ENCODE measurements around the gene DYNLT4. TPM values are rescaled to one million over a fixed set of nuclear protein-coding genes. Genes with fewer than 3 reads are reported as not detected.
"Not testable (repeated sequence)": the region's sequence is repeated elsewhere in the genome, so short reads cannot be mapped to it uniquely, and the experiment has no call there.

The DYNLT4 gene
- total and polyA plus RNA-seq, 5 donors: 0.44 to 1.1 (median 0.61) TPM; not detected in 1

- WGBS: 1% methylated on average over 33 of the region's 33 CpGs
- intact Hi-C loops (cut with DNase I): loop anchor here in 1 of 4 donors (2.0 kb wide), 1 partner anchor 19 kb away; the partner anchor contains the start of gene PLK3
- Histone ChIP-seq H3K27ac (ENCODE audit: low read length) (peak overlapping the region; percentile 97), H3K4me1 (ENCODE audit: control insufficient read depth, insufficient read depth, low read length) (peaks cover 2% of the 10 kb centered on the region), H3K9me3 (ENCODE audit: control insufficient read depth, low read length) (no peaks in the 10 kb centered on the region), H3K4me3 (ENCODE audit: low read length) (peak overlapping the region; percentile 38), H3K27me3 (ENCODE audit: control insufficient read depth, insufficient read depth) (no peaks in the 10 kb centered on the region)
- ATAC-seq: peak; percentile 90 to 91
- peak; percentile 79 to 92 (median 91) for DNase-seq
Observed at GRCh38 chr1:44819608-44820327, 12.6 kb upstream of the DYNLT4 start.

GRCh38 chr1:44819196-44819607 is 12.1 kb upstream of the DYNLT4 start:
- WGBS: 1% methylated on average over 13 of the region's 13 CpGs

GRCh38 chr1:44817771-44818495 is 10.8 kb upstream of the DYNLT4 start:
- Histone ChIP-seq H3K4me3 (ENCODE audit: low read length) (no peak overlapping the region), H3K9me3 (ENCODE audit: control insufficient read depth, low read length) (no peaks in the 10 kb centered on the region), H3K27ac (ENCODE audit: low read length) (no peak overlapping the region), H3K27me3 (ENCODE audit: control insufficient read depth, insufficient read depth) (no peaks in the 10 kb centered on the region), H3K4me1 (ENCODE audit: control insufficient read depth, insufficient read depth, low read length) (peaks cover 2% of the 10 kb centered on the region)
- DNase-seq (peak in 1 of 3 donors; percentile 9), ATAC-seq (no peak)
- WGBS: 95% methylated on average over 11 of the region's 11 CpGs
- intact Hi-C loops (cut with DNase I): loop anchor here in 1 of 4 donors (2.0 kb wide), 1 partner anchor 17 kb away; the partner anchor contains the start of gene PLK3

More at GRCh38 chr1:44819196-44819607, 12.1 kb upstream of the DYNLT4 start:
- Histone ChIP-seq H3K9me3 (ENCODE audit: control insufficient read depth, low read length) (no peaks in the 10 kb centered on the region), H3K27me3 (ENCODE audit: control insufficient read depth, insufficient read depth) (no peaks in the 10 kb centered on the region), H3K4me1 (ENCODE audit: control insufficient read depth, insufficient read depth, low read length) (peaks cover 2% of the 10 kb centered on the region), H3K27ac (ENCODE audit: low read length) (peak overlapping the region; percentile 97), H3K4me3 (ENCODE audit: low read length) (peak overlapping the region; percentile 38)
- intact Hi-C loops (cut with DNase I): loop anchor here in 1 of 4 donors (2.0 kb wide), 1 partner anchor 18 kb away; the partner anchor contains the start of gene PLK3
- peak in 1 of 2 donors; percentile 3 for ATAC-seq
- DNase-seq: no peak

- intact Hi-C loops (cut with DNase I): no loop called here
- Histone ChIP-seq H3K4me3 (ENCODE audit: low read length) (no peak overlapping the region), H3K9me3 (ENCODE audit: control insufficient read depth, low read length) (no peaks in the 10 kb centered on the region), H3K27me3 (ENCODE audit: control insufficient read depth, insufficient read depth) (no peaks in the 10 kb centered on the region), H3K4me1 (ENCODE audit: control insufficient read depth, insufficient read depth, low read length) (peaks cover 2% of the 10 kb centered on the region), H3K27ac (ENCODE audit: low read length) (no peak overlapping the region)
- WGBS: 81% methylated on average over 2 of the region's 2 CpGs
- no peak for ATAC-seq
- no peak for DNase-seq
Observed at GRCh38 chr1:44817307-44817706, 10.2 kb upstream of the DYNLT4 start.

GRCh38 chr1:44815926-44816325 is 8.8 kb upstream of the DYNLT4 start:
- WGBS: 91% methylated on average over 9 of the region's 9 CpGs
- H3K27ac ChIP-seq (ENCODE audit: low read length); H3K4me3 ChIP-seq (ENCODE audit: low read length); ATAC-seq; H3K4me1 ChIP-seq (ENCODE audit: control insufficient read depth, insufficient read depth, low read length); H3K9me3 ChIP-seq (ENCODE audit: control insufficient read depth, low read length); H3K27me3 ChIP-seq (ENCODE audit: control insufficient read depth, insufficient read depth); intact Hi-C loops (cut with DNase I): not testable (repeated sequence)
- DNase-seq: peak in 1 of 3 donors; percentile 9

GRCh38 chr1:44812822-44813543 is 5.8 kb upstream of the DYNLT4 start:
- DNase-seq (peak in 2 of 3 donors; percentile 52 to 67), ATAC-seq (peak in 1 of 2 donors; percentile 1)
- H3K27ac ChIP-seq (ENCODE audit: low read length): peak overlapping the region; percentile 26
- 58% methylated on average over 48 of the region's 48 CpGs for WGBS
- H3K27me3 ChIP-seq (ENCODE audit: control insufficient read depth, insufficient read depth): no peaks in the 10 kb centered on the region
- H3K9me3 ChIP-seq (ENCODE audit: control insufficient read depth, low read length): no peaks in the 10 kb centered on the region
- H3K4me1 ChIP-seq (ENCODE audit: control insufficient read depth, insufficient read depth, low read length): peaks cover 22% of the 10 kb centered on the region
- intact Hi-C loops (cut with DNase I): no loop called here
- H3K4me3 ChIP-seq (ENCODE audit: low read length): peak overlapping the region; percentile 17

GRCh38 chr1:44811234-44811633 is 4.1 kb upstream of the DYNLT4 start:
- DNase-seq: peak in 1 of 3 donors; percentile 2
- H3K27me3 ChIP-seq (ENCODE audit: control insufficient read depth, insufficient read depth): no peaks in the 10 kb centered on the region
- intact Hi-C loops (cut with DNase I): no loop called here
- H3K4me3 ChIP-seq (ENCODE audit: low read length): no peak overlapping the region
- no peaks in the 10 kb centered on the region for H3K9me3 ChIP-seq (ENCODE audit: control insufficient read depth, low read length)
- peak overlapping the region; percentile 14 for H3K27ac ChIP-seq (ENCODE audit: low read length)
- 58% methylated on average over 8 of the region's 8 CpGs for WGBS
- peaks cover 38% of the 10 kb centered on the region for H3K4me1 ChIP-seq (ENCODE audit: control insufficient read depth, insufficient read depth, low read length)
- no peak for ATAC-seq

GRCh38 chr1:44810762-44811105 is 3.6 kb upstream of the DYNLT4 start:
- ATAC-seq; H3K9me3 ChIP-seq (ENCODE audit: control insufficient read depth, low read length); H3K4me3 ChIP-seq (ENCODE audit: low read length); H3K27ac ChIP-seq (ENCODE audit: low read length); DNase-seq; H3K27me3 ChIP-seq (ENCODE audit: control insufficient read depth, insufficient read depth); intact Hi-C loops (cut with DNase I): not testable (repeated sequence)
- WGBS: 90% methylated on average over 4 of the region's 4 CpGs
- H3K4me1 ChIP-seq (ENCODE audit: control insufficient read depth, insufficient read depth, low read length): peaks cover 38% of the 10 kb centered on the region

GRCh38 chr1:44810101-44810761 is 3.1 kb upstream of the DYNLT4 start:
- no peaks in the 10 kb centered on the region for H3K9me3 ChIP-seq (ENCODE audit: control insufficient read depth, low read length)
- H3K27ac ChIP-seq (ENCODE audit: low read length): peak overlapping the region; percentile 98
- intact Hi-C loops (cut with DNase I): no loop called here
- ATAC-seq: no peak
- H3K4me1 ChIP-seq (ENCODE audit: control insufficient read depth, insufficient read depth, low read length): peaks cover 38% of the 10 kb centered on the region
- WGBS: 45% methylated on average over 12 of the region's 12 CpGs
- no peak overlapping the region for H3K4me3 ChIP-seq (ENCODE audit: low read length)
- H3K27me3 ChIP-seq (ENCODE audit: control insufficient read depth, insufficient read depth): no peaks in the 10 kb centered on the region
- peak; percentile 74 to 86 (median 79) for DNase-seq

Data from right cardiac atrium (tissue), 5 donors.